Lower lobe of right lung (tissue), 2 donors: Measurements from ENCODE around the gene CASKIN1. TPM values are rescaled to one million over a fixed set of nuclear protein-coding genes. Genes with fewer than 3 reads are reported as not detected.

Source experiments
- ATAC-seq, 2 donors: fragments of 200-7000 bp; cut with Tn5 transposase; one replicate each; pipeline ENCODE4 v1.9.1; 2020 to 2022; ENCODE audit warnings: mild to moderate bottlenecking in 2 of 2, moderate library complexity in 2 of 2
- DNase-seq: peaks from one replicate; pipeline ENCODE4 v3.0.0-alpha.2; 2020
- H3K27ac ChIP-seq: fragments of 200-600 bp; one replicate; pipeline ENCODE4 v1.8.0; 2022
- H3K27me3 ChIP-seq: fragments of 200-600 bp; one replicate; pipeline ENCODE4 v1.8.0; 2022; ENCODE audit warnings: low read depth
- H3K36me3 ChIP-seq: fragments of 200-600 bp; one replicate; pipeline ENCODE4 v1.8.0; 2022; ENCODE audit warnings: mild to moderate bottlenecking
- H3K4me1 ChIP-seq: fragments of 200-600 bp; one replicate; pipeline ENCODE4 v1.8.0; 2022
- H3K4me3 ChIP-seq: fragments of 200-600 bp; one replicate; pipeline ENCODE4 v1.8.0; 2022; ENCODE audit warnings: mild to moderate bottlenecking
- H3K9me3 ChIP-seq: fragments of 200-600 bp; one replicate; pipeline ENCODE4 v1.8.0; 2022
- intact Hi-C: fragments of 100-400 bp; cut with DNase I; formaldehyde crosslinking; loops from one replicate; pipeline ENCODE4 v1.11.0; 2022
- total RNA-seq: library from RNA; stranded (reverse); fragmentation: NEBNext Ultra II Directional; extraction: Animal tissue kit (Norgen Biotek cat#: 25700); gene quantifications from one replicate; pipeline ENCODE4 v1.2.1, GENCODE V29; 2021
- TF ChIP-seq, protein P1 (sequence below): fragments of 200-600 bp; IDR thresholded peaks from one replicate; pipeline ENCODE4 v1.8.0; 2022; ENCODE audit warnings: antibody characterized with exemption, mild to moderate bottlenecking
- donor health status: DM: no; HTN: yes; CAD: no; lungs with severe emphysema.

Gene CASKIN1
- total RNA-seq, 1 donor from 2014 or later = 0.09 TPM

GRCh38 chr16:2170080-2170479 lies 26.3 kb downstream of the CASKIN1 start:
- H3K36me3 ChIP-seq = peaks cover 85% of the 10 kb centered on the region
- H3K9me3 ChIP-seq = no peaks in the 10 kb centered on the region
- ATAC-seq (peak; percentile 27 to 45), DNase-seq (no peak)
- TF ChIP-seq, protein P1, sequence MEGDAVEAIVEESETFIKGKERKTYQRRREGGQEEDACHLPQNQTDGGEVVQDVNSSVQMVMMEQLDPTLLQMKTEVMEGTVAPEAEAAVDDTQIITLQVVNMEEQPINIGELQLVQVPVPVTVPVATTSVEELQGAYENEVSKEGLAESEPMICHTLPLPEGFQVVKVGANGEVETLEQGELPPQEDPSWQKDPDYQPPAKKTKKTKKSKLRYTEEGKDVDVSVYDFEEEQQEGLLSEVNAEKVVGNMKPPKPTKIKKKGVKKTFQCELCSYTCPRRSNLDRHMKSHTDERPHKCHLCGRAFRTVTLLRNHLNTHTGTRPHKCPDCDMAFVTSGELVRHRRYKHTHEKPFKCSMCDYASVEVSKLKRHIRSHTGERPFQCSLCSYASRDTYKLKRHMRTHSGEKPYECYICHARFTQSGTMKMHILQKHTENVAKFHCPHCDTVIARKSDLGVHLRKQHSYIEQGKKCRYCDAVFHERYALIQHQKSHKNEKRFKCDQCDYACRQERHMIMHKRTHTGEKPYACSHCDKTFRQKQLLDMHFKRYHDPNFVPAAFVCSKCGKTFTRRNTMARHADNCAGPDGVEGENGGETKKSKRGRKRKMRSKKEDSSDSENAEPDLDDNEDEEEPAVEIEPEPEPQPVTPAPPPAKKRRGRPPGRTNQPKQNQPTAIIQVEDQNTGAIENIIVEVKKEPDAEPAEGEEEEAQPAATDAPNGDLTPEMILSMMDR = no peak
- peak overlapping the region; percentile 55 for H3K4me3 ChIP-seq
- intact Hi-C loops = no loop called here
- peak overlapping the region; percentile 81 for H3K27ac ChIP-seq
- peaks cover 5% of the 10 kb centered on the region for H3K4me1 ChIP-seq
- no peaks in the 10 kb centered on the region for H3K27me3 ChIP-seq

DNA sequence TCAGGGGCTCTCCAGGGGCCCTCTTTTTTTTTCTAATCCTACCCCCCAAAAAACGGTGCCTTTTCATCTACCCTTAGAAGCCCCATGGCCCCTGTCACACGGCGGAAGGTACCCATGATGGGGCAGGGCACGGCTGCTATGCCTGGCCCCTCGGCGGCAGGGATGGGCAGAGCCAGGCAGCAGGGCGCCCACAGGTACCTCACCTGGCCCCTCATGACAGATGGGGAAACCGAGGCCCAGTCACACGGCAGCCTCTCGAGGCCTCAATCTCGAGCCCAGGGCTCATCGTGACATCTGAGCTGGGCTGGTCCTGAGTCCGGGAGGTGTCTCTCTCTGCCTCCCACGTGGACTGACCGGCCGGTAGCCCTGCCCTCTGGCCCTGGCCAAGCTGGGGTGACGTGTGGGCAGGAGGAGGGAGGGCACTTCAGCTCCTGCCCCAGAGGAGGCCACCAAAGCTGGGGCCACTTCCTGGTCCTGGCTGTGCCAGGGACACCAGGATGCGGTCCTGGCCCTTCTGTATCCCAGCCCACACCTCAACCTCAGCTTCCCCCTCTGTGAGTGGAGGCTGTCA lies 29.3 kb downstream of the CASKIN1 start:
- H3K27ac ChIP-seq = no peak overlapping the region
- peaks cover 5% of the 10 kb centered on the region for H3K4me1 ChIP-seq
- TF ChIP-seq, protein P1 = no peak
- H3K4me3 ChIP-seq = no peak overlapping the region
- H3K27me3 ChIP-seq = no peaks in the 10 kb centered on the region
- intact Hi-C loops = no loop called here
- ATAC-seq (no peak), DNase-seq (no peak)
- H3K9me3 ChIP-seq = no peaks in the 10 kb centered on the region
- H3K36me3 ChIP-seq = peaks cover 60% of the 10 kb centered on the region

DNA sequence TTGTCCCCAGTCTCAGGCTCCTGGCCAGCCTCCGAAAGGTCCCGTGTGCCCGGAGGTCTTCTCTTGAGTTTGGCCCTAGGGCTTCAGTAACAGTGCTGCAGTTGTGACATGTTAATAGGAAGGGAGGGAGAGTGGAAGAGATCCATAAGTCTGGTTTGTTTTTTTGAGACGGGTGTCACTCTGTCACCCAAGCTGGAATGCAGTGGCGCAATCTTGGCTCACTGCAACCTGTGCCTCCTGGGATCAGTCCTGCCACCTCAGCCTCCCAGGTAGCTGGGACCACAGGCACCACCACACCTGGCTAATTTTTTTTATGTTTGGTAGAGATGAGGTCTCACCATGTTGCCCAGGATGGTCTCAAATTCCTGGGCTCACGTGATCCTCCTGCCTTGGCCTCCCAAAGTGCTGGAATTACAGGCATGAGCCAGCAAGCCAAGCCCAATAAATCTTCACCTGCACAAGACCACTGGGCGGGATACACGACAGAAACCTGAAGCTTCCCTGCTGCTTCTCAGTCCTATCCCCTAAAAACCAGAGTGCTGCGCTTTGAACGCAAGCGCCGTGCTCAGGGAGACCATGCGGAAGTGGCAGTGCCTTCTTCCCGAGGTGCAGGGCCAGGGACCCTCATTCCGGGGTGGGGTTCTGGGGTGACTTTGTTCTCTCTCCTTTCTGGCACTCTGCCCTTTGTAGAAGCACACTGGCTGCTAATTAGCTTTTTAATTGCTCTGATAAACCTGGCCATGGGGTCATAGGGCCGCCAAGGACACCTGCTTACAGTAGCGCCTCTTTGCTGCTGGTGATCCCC lies 29.9 kb downstream of the CASKIN1 start:
- H3K4me3 ChIP-seq = no peak overlapping the region
- intact Hi-C loops = no loop called here
- H3K36me3 ChIP-seq = peaks cover 53% of the 10 kb centered on the region
- H3K4me1 ChIP-seq = peaks cover 11% of the 10 kb centered on the region
- no peak overlapping the region for H3K27ac ChIP-seq
- ATAC-seq (no peak), DNase-seq (no peak)
- H3K9me3 ChIP-seq = no peaks in the 10 kb centered on the region
- TF ChIP-seq, protein P1 = no peak
- H3K27me3 ChIP-seq = no peaks in the 10 kb centered on the region

- intact Hi-C loops = no loop called here
- TF ChIP-seq, protein P1 = no peak
- no peak overlapping the region for H3K27ac ChIP-seq
- H3K27me3 ChIP-seq = no peaks in the 10 kb centered on the region
- H3K4me1 ChIP-seq = peaks cover 15% of the 10 kb centered on the region
- DNase-seq (no peak), ATAC-seq (no peak)
- no peak overlapping the region for H3K4me3 ChIP-seq
- H3K9me3 ChIP-seq = no peaks in the 10 kb centered on the region
- peaks cover 48% of the 10 kb centered on the region for H3K36me3 ChIP-seq
Observed at GRCh38 chr16:2165861-2166260, 30.5 kb downstream of the CASKIN1 start.

DNA sequence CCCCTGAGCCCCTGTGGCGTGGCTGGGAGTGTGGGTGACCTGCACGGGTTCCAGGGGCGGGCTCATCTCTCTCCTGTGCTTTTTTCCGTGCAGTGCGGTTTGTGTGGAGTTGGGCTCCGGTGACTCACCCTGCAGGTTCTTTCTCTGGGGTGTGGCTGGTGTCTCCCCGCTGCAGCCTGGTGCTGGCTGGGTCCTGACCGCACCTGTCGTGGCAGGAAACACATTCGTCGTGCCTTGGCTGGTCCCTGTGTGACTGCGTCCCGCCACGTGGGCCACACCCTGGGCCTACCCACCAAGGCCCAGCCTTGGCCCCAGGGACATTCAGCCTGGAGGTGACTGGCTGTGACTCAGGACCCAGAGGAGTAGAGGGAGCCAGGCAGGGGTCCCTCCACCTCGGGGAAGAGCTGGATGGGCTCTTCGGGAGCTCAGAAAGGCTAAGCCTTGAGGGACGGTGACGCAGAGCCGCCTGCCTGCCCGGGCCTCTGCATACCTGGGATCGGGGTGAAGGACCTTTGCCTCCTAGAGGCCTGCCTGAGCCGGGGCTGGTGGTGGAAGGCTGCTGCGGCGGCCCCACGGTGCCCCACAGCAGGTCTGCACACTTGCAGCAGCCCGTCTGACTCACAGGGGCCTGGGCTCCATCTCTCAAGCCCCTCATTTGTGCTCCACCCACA lies 33.1 kb downstream of the CASKIN1 start:
- intact Hi-C loops = no loop called here
- no peak for ATAC-seq
- peaks cover 33% of the 10 kb centered on the region for H3K4me1 ChIP-seq
- H3K9me3 ChIP-seq = no peaks in the 10 kb centered on the region
- no peaks in the 10 kb centered on the region for H3K27me3 ChIP-seq
- no peak for DNase-seq
- TF ChIP-seq, protein P1 = no peak
- no peak overlapping the region for H3K4me3 ChIP-seq
- H3K27ac ChIP-seq = no peak overlapping the region
- H3K36me3 ChIP-seq = peaks cover 30% of the 10 kb centered on the region
